ENCODE data around the gene SEMA4D.

DNA sequence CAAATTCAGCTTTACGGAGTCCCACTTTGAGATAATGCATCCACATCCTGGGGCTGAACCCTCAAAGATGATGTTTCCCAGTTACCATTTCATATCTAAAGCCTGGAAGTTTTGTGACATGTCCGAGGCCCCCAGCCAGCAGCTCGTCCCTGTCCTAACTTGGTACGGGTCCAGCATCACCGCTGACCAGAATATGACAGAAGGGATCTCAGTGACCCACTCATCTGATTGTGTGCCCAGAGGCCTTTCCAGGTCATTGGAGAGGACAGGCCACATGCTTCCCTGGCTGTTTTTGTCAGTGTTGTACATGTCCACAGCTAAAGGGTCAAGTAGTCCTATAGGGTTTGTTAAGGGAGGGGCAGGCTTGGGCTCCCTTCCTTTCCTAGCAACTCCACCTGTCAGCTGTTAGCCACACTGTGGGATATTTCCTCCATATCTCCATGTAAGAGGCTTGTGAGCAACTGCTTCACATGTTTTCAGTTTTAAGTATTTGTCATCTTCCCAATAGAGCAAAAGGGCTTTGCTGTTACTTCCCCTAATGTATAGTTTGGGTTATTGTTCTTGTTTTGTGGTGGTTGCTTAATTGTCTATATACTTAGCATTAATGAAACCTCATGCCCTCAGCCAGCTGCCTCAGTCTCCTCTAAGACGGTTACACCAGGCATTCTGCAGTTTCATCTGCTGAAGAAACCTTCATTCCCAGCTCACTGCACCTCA, 146.2 kb downstream of the SEMA4D start:
- TF ChIP-seq, protein P1, sequence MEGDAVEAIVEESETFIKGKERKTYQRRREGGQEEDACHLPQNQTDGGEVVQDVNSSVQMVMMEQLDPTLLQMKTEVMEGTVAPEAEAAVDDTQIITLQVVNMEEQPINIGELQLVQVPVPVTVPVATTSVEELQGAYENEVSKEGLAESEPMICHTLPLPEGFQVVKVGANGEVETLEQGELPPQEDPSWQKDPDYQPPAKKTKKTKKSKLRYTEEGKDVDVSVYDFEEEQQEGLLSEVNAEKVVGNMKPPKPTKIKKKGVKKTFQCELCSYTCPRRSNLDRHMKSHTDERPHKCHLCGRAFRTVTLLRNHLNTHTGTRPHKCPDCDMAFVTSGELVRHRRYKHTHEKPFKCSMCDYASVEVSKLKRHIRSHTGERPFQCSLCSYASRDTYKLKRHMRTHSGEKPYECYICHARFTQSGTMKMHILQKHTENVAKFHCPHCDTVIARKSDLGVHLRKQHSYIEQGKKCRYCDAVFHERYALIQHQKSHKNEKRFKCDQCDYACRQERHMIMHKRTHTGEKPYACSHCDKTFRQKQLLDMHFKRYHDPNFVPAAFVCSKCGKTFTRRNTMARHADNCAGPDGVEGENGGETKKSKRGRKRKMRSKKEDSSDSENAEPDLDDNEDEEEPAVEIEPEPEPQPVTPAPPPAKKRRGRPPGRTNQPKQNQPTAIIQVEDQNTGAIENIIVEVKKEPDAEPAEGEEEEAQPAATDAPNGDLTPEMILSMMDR (IDR thresholded peaks at IDR 0.05): no peak
- no peak for TF ChIP-seq ZFX (IDR thresholded peaks at IDR 0.05; ENCODE audit: borderline replicate concordance)
